Sciatic nerve (tissue), 2 donors: ENCODE measurements around the gene DDHD1. TPM values are rescaled to one million over a fixed set of nuclear protein-coding genes. Genes with fewer than 3 reads are reported as not detected.
"Not testable (repeated sequence)": the region's sequence is repeated elsewhere in the genome, so short reads cannot be mapped to it uniquely, and the experiment has no call there.

Experiments used
- ATAC-seq: fragments of 200-7000 bp; cut with Tn5 transposase; one replicate; pipeline ENCODE4 v1.9.1; 2020; ENCODE audit warnings: mild to moderate bottlenecking, moderate library complexity
- DNase-seq: peaks from one replicate; pipeline ENCODE4 v3.0.0-alpha.2; 2020; ENCODE audit warnings: low spot score
- intact Hi-C: fragments of 100-400 bp; cut with DNase I; formaldehyde crosslinking; loops from one replicate; pipeline ENCODE4 v1.14.2; 2022
- total RNA-seq: library from RNA; stranded (reverse); fragmentation: NEBNext Ultra II Directional; extraction: Animal tissue kit (Norgen Biotek cat#: 25700); gene quantifications from one replicate; pipeline ENCODE4 v1.2.1, GENCODE V29; 2021
- donor health status: DM: no; HTN: no; CAD: no.
- donor health status: DM: no; HTN: no; CAD: no.

Gene DDHD1
- total RNA-seq, 1 donor from 2014 or later: 31.6 TPM

DNA sequence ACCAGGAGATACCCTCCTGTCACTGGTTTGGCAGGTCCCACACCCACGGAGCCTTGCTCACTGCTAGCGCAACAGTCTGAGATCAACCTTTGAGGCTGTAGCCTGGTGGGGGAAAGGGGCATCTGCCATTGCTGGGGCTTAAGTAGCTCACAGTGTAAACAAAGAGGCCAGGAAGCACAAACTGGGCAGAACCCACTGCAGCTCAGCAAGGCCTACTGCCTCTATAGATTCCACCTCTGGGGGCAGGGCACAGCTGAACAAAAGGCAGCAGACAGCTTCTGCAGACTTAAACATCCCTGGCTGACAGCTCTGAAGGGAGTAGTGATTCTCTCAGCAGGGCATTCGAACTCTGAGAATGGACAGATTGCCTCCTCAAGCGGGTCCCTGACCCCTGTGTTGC lies 35.6 kb downstream of the DDHD1 start:
- intact Hi-C loops, ATAC-seq, DNase-seq: not testable (repeated sequence)

DNA sequence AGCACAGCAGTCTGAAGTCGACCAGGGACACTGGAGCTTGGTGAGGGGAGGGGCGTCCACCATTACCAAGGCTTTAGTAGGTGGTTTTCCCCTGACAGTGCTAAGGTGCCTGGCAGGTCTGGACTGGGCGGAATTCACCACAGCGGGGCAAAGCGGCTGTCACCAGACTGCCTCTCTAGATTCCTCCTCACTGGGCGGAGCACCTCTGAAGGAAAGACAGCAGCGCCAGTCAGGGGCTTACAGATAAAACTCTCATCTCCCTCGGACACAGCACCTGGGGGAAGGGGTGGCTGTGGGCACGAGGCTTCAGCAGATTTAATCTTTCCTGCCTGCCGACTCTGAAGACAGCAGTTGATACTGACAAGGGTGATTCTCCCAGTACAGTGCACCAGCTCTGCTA lies 39.1 kb downstream of the DDHD1 start:
- ATAC-seq: no peak
- DNase-seq: no peak
- intact Hi-C loops: no loop called here

DNA sequence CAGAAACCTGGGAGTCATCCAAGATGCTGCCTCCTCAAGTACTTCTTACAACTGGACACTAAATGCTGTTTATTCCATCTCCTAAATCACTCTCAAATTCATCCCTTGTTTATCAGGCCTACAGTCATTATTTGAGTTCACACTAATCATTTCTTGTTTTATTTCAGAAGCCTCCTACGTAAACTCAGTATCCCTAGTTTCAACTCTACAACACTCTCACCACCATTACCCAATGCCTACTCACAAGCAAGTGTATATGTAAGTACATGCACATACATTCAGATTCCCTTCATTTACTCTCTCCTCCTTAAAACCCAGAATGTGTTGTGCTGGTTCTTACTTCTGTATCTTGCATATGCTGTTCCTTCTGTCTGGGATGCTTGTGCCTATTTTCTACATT lies 43.0 kb downstream of the DDHD1 start:
- ATAC-seq: no peak
- intact Hi-C loops: no loop called here
- no peak for DNase-seq

DNA sequence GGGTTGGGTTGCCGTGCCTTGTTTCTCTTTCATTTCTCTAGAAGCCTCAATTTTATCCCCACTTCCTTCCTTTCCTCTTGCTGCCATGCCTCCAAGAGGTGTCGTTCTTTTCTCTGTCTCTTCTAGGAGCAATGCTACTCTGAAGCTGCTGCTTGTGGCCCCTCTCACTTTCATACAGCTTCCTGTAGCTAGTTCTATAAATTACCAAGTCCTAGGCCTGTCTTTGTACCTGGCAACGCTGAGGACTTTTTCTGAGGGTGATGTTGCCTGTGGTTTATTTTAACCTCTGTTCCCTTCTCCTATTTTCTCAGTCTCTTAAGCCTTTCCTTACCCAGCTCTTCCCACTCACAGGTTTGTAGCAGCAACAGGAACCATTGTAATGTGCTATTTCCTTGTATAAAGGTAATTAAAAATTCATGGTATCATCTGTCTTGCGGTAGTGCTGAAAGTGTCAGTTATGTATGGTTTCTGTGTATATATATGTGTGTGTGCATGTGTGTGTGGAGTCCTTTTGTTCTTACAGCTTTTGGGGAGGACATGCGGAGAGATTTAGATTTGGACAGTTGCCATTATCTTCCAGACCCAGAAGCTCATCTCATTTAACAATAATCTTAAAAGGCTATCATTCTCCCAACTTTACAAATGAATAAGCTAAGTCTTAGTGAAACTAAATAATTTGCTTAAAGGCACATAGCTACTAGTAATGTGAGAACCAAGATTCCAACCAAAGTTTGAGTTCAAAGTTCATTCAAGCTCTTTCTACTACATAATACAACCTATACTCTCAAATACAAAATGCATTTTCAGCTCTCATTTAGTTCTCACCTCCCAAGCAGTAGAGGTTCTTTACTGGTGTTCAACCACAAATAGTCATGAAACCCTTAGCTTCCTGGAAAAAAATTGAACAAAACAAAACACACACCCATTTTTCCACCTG lies 43.8 kb downstream of the DDHD1 start:
- DNase-seq (no peak), ATAC-seq (peak; percentile 91)
- intact Hi-C loops: no loop called here

DNA sequence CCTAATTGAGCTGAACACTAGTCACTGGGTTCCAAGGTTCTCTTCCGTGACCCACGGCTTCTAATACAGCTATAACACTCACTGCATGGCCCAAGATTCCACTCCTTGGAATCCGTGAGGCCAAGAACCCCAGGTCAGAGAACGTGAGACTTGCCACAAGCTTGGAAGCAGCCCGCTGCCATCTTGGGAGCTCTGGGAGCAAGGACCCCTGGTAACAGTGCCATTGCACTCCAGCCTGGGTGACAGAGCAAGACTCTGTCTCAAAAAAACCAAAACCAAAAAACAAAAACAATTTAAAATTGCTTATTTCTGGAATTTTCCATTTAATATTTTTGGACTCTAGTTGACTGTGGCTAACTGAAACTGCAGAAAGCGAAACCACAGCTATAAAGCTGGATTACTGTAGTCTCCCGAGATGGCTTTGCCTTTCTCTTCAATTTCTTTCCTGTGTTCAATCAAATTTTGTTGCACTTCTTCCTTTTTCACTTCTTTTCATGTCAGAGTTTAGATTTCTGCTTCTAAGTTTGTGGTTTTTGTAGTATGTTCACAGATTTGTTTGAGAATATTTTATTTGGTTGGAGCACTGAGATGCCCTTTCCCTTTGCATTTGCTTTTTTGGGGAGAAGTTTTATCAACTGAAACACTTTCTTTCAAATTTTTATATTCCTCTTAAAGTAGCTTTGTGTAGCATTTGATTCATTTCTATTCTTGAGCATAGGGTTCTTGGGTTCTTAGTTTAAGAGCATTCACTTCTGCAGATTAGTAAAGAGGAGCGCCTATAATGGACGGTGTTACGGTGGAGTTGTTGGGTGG lies 44.6 kb downstream of the DDHD1 start:
- ATAC-seq (peak; percentile 67), DNase-seq (no peak)
- intact Hi-C loops: no loop called here

DNA sequence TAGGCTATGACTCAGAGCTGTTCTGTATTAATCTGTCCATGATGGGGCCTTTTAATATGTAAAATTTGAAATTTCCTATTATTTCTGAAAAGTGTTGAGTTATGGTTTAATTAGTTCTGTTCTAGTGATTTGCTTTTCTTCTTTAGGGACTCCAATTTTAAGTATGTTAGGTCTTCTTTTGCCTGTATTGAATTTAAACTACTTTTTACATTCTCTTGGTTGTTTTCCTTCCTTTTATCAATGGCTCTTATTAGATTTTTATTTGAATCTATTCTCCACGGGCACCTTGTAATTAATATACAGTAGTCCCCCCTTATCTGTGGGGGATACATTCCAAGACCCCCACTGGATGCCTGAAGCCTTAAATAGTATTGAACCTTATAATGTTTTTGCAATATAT lies 46.4 kb downstream of the DDHD1 start:
- no peak for ATAC-seq
- intact Hi-C loops: no loop called here
- DNase-seq: no peak

DNA sequence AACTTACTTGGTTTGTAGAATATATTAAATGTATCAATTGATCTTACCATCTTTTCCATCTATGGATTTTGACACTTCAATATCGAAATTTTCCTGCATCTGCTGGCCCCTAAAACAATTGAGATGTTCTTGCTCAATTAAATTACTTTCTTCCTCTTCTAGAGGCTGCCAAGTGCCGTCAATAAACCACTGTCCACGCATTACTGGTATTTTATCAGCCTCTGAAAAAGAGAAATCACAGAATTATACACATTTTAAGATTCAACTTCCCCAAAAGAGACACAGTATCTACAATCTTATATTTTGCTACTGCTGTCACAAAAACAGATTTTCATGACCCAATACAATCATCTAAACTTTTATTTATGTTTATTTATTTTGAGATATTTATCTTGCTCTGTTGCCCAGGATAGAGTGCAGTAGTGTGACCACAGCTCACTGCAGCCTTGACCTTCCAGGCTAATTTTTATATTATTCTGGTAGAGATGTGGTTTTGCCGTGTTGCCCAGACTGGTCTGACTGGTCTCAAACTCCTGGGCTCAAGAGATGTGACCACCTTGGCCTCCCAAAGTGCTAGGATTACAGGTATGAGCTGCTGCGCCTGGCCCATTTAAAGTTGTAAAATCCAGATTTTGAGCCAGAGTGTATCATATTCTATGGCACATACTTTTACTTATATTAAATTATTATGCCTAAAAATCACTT lies 49.3 kb downstream of the DDHD1 start:
- DNase-seq (no peak), ATAC-seq (peak; percentile 46)
- intact Hi-C loops: no loop called here

DNA sequence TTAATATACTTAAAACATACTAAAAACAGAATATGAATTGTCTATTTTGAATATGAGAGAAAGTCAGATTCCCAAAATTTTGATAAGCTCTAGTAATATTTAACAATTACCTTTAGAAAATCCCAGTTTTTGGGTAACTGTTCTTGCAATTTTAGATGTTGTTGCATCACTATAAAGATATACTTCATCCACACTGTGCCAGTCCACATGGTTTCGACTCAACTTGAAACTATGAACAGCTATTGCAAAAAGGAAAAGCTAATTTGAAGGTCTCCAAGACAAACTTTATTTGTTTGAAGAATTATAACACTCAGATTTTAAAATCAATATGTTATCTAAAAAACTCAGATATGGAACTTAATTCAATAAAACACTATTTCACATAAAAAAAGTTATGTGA lies 59.9 kb downstream of the DDHD1 start:
- intact Hi-C loops: no loop called here
- ATAC-seq: no peak
- no peak for DNase-seq

DNA sequence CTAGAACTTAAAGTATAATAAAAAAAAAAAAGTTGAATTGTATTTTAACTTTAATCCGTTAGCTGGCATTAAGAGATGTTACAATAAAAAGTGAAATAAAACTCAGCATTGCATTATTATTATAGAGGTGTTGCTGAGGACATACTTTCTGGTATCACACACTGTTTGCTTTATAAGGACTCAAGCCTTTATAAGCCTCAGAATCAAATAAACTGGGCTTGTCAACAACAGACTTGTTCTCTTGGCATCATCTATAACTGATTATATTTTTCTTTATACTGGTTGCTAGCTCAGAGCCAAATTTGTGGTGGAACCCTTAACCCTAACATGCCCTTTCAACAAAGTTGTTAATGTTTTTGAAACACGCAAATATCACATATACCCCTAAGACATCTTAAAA lies 62.3 kb downstream of the DDHD1 start:
- no peak for ATAC-seq
- intact Hi-C loops: no loop called here
- no peak for DNase-seq

DNA sequence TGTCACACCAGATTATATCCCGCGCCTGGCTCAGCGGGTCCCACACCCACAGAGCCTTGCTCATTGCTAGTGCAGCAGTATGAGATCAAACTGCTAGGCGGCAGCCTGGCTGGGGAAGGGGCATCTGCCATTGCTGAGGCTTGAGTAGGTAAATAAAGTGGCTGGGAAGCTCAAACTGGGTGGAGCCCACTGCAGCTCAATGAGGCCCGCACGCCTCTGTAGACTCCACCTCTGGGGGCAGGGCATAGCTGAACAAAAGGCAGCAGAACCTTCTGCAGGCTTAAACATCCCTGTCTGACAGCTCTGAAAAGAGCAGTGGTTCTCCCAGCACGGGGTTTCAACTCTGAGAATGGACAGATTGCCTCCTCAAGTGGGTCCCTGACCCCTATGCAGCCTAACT lies 68.2 kb downstream of the DDHD1 start:
- intact Hi-C loops, ATAC-seq, DNase-seq: not testable (repeated sequence)

DNA sequence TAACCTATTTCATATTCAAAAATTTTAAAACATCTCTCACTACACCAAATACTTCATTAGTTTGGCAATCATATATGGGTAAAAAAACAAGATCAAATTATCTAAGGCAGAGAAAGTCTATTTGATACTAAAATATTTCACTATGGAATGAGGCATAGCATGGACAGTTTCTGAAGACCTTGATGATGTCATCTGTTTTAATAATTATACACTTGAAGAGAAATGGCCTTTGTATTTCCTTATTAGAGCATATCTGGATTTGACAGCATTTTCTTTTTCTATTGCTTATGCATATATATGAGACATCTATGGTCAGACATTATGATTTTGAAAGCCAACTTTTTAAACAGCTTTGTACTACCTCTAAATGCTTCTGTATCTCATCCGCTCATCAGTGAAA lies 88.6 kb downstream of the DDHD1 start:
- DNase-seq (no peak), ATAC-seq (no peak)
- intact Hi-C loops: no loop called here

DNA sequence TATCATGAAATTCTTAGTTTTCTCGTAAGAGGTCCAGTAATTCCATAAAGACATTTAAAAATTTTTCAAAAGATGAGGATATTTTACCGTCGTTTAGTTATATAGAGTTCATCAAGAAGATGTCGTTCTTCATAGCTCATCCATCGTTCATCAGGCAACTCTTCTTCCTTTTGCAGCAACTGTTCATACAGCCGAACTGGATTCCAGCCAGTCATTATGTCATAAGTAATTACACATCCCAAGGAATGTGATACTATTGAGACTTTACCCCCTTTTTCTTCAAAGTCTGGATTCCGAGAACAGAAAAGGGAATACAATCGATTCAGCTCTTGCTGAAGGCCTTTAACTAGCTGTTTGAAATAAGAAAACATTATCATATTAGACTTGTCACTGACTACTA lies 90.3 kb downstream of the DDHD1 start:
- no peak for ATAC-seq
- intact Hi-C loops: no loop called here
- DNase-seq: no peak

DNA sequence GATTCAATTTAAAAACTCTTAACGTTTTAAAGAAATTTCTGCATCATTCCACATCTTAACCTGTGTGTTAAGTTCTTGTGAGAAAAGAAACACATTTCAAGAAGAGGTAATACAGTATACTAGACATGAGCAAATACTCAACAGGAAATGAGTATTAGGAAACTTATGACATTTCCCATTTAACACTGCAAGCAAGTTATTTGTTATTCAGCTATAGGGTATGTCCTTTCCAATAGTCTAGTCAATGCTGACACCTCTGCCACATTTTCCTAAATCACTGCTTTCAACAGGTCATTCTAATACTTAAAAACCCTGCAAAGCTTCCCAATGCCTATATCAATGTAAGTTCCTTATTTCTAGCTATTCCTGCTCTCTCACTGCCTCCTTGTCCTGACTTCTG lies 93.1 kb downstream of the DDHD1 start:
- DNase-seq: no peak
- intact Hi-C loops: no loop called here
- ATAC-seq: no peak

DNA sequence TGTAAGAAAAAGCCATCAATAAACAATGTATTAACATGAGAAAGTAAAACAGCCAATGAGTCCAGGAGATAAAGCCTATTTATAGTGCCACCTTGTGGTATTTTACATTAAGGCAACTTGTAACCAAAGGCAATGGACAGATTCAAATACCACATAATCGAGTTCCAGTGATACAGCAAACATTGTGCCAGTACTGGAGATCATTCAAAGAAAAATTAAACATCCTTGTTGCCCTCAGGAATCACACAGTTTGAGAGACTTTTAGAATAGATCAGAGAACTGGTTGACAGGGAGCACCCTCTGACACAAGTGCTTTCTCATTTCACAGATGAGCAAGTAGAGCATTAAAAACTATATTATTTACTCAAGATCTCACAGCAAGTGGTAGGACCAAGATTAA lies 98.1 kb downstream of the DDHD1 start:
- DNase-seq: no peak
- peak; percentile 88 for ATAC-seq
- intact Hi-C loops: loop anchor here (5.0 to 10.0 kb wide), 2 partner anchors 90 to 233 kb away; no protein-coding TSS in a partner anchor

DNA sequence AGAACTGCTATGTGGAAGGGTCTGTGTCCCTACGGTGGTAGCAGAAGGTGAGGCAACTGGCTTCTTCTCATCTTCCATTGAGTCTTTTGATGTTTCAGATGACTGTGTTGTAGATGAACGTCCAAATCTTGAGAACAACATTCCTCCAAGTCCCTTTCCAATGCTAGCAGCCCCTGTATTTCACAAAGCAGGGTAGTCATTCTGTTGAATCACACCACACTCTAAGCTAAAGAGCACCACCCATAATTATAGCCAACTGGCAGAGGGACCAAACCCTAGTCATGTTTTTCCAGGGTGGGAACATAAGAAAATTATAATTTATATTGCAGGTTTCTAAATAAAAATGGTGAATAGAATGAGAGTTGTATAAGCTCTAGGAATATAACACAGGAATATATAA lies 98.7 kb downstream of the DDHD1 start:
- DNase-seq (no peak), ATAC-seq (peak; percentile 55)
- intact Hi-C loops: loop anchor here (10.0 kb wide), 1 partner anchor 90 kb away; no protein-coding TSS in a partner anchor

DNA sequence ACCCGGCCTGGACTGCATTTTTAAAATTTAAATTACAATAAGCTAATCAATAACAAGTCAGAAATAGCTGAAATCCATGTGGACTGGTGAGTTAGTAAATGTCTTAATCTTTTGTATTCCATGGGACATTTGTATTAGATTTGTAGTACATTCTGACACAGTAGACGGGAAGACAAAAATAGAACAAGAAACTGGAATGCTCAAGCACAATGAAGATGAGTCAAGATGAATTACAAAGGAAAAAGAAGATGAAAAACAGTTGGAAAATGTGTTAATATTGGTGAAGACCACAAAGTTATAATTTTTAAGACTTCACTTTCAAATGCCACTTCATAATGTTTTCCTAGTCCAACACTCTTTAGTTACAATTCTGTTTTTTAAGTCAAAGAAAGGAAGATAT lies 104.5 kb downstream of the DDHD1 start:
- DNase-seq: no peak
- no peak for ATAC-seq
- intact Hi-C loops: no loop called here

DNA sequence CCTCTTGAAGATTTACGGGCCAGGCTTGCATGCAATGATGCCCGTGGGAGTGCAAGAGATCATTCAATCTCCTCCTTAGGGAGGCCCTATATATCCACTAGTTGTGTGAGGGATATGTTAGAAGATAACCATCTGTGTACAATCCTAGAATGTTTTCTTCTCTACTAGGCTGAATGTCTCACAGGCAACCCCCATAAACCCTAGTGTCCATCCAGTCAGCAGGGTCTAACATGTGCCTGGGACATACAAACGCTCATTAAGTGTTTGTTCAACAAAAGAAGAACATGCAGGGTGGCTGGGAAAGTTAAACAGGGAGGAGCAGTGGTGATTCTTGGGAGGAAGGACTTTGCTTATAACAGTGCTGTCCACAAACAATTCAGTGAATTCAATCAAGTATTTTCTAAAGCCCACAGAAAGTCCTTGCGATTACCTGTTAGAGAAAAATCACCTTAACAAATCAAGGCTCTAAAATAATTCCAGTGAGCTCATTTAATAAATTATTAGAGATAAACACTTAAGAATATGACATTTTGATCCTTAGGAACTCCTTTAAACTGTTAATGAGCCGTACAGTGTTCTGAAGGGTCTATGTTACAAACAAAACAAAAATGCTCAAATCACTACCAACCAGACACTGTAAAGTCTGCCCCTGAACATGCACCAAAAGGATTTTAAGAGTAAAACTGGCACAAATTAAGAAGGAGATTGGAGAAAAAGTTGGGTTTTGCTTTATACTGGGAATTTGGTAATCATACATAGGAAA lies 105.6 kb downstream of the DDHD1 start:
- intact Hi-C loops: no loop called here
- ATAC-seq: no peak
- DNase-seq: no peak

DNA sequence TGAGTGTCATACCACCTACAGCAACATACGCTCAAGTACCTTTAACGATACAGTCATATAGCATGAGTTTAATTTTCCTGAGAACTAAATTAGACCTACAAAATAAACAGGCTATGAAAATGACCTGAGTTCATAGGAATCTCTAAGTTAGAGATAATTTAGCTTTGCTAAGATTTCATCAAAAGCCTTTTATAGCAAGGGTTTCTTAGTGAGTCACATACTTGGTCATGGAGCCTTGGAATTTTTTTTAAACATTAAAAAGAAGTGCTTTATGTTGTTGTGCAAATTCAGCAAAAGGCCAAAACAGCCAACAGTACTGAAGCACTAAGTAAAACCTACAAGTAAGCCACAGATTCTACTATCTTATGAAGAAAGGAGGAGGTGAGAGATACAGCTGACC lies 108.6 kb downstream of the DDHD1 start:
- intact Hi-C loops: no loop called here
- ATAC-seq (no peak), DNase-seq (no peak)
